Activated CD8-positive, alpha-beta memory T cell treated with anti-CD3 and anti-CD28 coated beads for 4 hours (primary cell): ENCODE results near the gene DENND1B.

ENCODE experiments used
- DNase-seq, 2 donors: peaks; one replicate each; pipeline ENCODE4 v3.0.0-alpha.2; 2020; ENCODE audit warnings: low read depth in 2 of 2

Gene DENND1B

DNA sequence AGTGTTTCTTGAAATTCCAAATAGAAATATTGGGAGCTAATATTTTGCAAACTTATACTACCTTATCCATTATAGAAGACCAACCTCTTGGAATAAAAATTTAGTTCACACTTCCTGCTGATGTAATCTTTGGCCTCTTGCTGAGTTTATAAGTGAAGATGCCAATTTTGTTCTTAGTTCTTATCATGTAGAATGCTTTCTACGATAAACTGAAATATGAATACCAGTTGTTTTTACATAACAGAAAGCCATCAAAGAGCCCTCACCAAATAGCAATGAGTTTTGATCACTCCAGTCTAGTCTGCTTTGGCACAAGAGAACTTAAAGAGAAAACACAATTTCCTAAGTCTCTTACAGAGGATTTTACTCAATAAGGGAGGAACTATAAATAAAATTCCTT, 89.5 kb downstream of the DENND1B start:
- DNase-seq = no peak

DNA sequence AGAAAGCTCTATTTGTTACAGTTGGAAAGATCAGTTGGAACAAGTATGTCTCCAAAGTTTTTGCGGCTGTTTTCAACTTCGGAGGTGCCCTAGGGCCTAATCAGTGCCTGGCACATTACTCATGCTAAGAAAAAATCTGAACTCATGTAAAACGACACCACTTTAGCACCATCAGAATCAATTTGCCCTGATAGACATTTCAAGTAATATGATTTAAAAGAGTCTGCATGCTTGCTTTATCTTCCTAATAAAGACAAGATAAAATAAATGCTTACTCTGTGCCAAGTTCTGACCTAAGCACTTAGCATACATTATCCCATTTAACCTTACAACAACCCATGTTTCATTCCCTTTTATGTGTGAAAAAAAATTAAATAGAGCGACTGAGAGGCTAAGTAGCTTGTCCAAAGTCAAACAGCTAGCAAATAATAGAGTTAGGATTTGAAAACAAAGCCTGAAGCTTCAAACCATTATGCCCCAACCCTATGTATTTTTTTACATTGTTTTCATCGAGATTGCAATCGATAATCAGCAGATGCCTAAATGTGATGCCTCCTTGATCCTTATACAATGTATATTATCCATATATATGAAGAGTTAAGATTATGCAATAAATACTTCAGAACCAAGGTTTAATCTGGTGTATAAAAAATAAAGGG, 91.3 kb downstream of the DENND1B start:
- no peak for DNase-seq

DNA sequence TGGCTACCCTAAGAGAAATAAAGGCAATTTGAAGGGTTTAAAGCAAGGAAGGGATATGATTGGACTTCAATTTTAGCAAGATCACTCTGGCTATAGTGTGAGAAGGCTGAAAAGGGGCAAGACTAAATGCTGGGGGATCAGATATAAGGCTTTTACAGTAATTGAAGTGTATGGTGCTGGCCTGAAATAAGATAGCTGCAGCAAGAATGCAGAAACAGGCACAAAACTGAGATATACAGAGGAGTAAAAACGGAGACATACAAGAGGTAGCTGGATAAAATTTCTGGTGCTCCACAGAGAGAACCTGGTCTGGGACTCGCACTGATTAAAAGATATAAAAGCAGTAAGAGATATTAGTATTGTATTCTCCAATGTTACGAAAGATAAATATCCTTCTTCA, 92.0 kb downstream of the DENND1B start:
- no peak for DNase-seq

DNA sequence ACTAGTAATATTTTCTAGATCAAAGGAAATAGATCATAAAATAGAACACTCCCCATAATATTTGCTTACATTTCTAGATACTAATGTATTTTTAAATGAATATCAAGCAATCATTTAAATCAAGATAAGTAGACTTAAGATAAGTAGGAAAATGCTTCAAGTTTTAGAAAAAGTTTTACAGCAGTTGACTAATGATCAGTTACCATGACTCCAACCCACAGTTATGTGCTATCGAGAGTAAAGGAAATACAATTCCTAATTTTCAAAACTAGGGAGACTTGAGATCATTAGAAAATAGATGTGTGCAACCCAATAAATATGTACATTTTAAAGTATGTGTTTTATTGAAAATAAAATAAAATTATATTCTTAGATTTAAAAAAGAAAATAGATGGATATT, 95.0 kb downstream of the DENND1B start:
- no peak for DNase-seq

DNA sequence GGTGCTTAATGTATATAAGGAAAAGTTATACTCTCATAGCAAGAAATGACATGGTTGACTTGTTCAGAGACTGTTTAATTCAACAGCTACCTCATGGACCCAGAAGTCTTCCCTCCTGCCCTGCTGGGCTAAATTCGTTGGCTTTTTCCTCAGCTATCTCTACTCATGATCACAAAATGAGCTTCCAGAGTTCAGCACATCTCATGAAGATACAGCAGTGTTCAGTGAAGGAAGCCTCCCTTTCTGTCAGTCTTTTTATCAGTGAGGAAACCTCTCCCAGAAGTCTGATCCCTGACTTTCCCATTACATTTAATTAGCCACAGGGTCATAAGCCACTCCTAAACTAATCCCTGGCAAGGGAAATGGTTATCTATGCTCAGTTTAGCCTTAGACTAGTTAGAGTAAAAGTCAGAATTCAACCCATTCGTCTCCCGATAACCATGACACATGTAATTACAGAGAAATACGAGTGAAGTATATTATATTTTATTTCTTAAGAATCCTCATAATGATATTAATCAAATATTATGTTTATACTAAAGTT, 97.5 kb downstream of the DENND1B start:
- DNase-seq = no peak

DNA sequence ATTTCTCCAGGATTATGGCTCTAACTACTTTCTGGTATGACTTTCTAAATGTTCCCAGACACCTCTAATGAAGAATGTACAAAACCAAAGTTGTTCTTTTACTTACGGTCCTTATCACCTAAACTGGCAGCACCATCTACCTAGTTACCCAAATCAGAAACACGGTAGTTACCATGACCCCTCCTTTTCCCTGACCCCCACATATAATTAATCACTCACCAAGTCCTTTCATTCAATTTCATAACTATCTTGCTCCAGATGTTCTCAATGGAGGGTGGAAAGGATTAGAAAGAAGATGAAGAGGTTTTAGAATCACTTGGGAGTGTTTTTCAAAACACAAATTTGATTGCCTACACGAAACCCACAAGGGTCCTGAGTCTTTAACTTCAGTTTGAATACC, 98.0 kb downstream of the DENND1B start:
- no peak for DNase-seq

DNA sequence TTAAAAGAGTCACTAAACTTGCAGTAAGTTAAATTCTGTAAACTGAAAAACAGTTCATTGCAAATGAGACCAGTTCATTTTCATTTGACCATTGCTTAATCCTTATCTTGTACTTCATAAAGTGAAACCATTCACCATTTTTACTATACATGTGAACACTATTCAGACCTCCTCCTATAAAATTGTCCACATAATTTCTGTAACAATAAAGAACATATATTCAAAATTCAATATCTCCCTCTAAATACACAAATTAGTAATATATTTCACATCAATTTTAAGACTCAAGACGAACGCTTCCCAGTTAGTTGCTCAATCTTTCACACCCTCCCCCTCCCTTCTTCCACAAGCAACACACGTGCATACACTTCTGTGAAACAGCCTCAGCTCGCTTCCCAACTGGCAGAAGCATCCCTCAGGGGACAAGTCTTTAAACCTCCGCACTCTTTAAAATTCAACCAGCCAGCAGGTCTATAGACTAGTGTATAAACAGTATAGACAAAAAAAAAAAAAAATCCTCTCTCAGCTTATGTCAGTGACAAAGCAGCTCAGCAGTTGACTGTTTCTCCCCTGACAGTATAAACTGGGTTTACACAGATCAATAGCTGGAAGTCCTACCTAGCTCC, 99.6 kb downstream of the DENND1B start:
- DNase-seq = no peak

DNA sequence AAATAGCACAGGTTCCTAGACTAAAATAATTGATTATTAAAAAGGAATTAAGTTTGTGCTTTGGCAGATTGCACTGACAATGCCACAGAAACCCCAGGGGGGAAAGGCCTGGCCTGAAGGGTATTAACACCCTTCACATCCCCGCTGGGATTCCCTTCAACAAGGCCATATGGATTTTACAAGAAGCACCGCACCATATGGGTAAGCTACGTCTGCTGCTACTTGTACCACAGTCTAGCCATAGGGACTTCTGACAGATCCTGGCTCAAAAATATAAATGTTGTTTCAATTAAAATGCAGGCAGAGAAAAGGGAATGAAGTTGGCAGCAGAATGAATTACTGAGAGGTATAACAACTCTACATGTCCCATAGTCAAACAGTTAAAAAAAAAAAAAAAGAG, 101.0 kb downstream of the DENND1B start:
- no peak for DNase-seq

DNA sequence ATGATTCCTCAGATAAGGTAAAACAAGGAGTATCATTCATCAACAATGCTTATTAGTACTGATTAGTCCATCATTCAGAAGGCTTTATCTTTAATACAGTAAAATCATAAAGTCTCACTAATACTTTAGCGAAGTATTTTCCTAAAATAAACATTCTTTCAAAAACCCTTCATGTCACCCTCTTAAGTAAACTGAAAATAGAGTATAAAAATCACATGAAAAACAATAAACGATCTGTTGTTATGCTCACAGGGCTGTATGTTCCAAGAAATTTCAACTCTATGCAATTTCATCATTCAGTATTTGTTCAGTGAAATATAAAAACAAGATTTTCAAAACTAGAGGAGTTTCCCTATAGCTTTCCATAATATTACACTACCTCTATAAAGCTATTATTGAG, 102.0 kb downstream of the DENND1B start:
- DNase-seq = no peak

DNA sequence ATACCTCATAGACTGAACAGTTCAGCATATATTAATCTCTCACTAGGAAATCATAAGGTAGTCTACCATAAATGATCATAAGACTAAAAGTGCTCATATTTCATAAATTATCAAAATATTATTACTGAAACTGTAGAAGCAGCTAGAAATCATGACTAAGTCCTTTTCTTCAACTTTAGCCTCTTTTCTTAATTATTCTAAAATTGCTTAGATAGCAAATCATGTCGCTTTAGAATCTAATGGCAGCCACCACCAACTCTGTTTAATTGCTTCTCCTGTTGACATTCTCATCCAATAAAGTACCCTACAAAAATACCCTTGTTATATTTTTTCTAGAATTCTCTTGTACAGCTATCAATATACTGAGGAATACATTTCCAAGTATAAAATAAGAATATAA, 102.9 kb downstream of the DENND1B start:
- no peak for DNase-seq

DNA sequence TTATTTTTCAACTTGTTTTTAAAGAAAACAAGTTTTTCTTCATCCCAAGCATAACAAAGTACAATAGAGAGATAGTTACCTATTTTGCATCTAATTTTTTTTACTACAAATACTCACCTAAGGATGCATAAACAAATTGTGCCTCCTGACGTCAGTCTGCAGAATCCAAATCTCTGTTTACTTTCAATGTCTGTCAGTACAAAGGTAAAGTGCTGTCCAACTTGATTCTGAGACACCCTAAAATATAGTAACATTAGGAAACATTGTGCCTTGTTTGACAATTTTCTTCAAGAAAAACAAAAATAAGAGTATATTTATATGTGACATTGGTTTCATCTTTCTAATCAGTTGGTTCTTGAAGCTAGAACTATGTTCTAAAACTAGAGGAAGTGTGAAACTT, 103.4 kb downstream of the DENND1B start:
- no peak for DNase-seq

DNA sequence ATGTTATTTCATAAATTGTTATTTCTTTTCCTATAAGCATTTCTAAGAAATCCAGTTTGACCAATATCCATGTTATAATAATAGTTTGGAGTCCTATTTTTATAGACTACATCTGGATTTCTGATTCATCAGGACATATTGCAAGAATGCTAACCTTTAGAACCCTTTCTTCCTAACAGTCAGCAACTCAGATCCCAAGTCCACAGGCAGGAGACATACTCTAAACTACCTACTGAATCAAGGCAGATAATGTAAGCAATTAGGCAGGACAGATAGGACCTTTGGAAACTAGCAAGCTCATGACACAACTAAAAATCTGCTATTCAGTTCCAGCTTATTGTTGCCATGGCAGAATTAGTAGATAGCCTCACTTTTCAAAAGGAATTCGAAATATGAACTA, 104.1 kb downstream of the DENND1B start:
- no peak for DNase-seq

DNA sequence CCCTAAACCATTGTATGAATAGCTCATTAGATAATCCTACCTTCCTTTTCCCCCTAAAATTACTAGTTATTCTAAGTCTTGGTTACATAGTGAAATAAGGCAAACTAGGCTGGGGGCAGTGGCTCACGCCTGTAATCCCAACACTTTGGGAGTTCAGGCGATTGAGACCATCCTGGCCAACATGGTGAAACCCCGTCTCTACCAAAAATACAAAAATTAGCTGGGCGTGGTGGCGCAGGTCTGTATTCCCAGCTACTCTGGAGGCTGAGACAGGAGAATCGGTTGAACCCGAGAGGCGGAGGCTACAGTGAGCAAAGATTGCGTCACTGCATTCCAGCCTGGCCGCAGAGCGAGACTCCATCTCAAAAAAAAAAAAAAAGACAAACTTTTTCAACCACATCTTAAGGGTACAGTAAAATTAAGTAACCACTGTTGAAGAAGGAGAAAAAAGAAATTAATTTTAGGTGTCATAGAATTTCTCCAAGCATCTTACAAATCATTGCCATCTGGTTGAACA, 108.5 kb downstream of the DENND1B start:
- DNase-seq = no peak

DNA sequence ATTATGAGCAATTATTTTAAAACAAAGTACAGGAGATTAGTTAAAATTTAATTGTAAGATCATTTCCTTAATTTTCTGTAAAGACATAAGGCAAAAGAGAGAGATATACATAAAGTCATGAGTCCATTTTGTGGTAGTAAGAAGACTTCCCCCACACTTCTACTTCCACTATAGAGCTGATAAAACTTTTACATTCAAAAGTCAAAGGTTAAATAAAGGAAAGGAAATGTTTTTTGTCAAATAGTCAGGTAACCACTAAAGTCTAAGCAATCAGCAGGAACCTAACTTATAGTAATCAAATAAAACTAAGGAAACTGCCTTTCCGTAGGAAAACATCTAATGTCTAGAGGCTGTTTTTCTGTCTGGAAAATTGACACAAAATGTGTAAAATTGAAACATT, 110.9 kb downstream of the DENND1B start:
- DNase-seq = no peak

DNA sequence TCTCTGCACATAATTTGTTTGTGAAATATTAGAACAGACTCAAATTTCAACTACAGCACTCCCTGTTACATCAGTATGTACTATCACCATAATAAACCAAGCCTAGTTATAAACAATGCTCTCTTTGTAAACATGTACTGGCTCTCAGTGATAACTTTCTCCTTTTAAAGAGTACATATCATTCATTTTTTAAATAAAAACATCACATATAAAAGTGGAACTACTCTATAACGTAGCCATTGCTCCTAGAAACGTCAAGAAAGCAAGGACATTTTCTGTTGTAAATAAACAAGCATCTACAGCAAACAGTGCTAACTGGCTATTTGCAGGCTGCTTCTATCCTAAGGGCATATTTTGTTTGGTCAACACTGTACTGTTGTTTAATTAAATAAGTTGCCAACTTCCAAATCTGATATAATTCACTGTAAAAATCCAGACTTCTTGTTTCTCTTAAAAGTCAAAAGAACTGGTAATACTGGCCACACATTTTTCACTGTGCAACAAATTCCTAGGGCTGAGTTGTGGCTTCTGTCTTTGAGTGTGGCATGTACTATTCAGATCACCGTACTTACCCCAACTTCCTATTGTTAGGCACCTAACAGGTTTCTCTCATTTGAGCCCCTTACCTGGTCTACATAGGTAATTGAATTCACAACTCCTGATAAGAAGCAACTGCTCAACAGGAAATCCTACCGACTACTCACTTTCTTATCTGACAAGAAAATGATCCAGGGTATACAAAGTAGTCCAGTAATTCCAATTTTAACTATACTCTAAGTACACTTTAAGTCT, 111.9 kb downstream of the DENND1B start:
- DNase-seq = no peak

DNA sequence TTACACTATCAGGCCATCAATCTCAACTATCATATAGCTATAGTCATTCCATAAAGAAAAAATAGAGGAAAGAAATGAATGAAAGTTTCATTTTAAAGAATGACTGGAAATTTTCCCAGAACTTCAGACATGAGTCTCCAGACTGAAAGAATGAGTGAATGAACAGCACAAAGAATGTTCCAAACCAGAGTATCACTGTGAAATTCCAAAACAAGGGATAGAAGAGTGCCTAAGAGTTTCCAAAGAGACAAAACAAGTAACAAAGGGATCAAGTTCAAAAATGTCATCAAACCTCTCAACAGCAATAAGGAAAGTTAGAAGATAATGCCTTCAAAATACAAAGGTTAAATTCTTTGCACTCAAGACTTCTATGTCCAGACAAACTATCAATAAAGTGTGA, 114.9 kb downstream of the DENND1B start:
- DNase-seq = no peak

DNA sequence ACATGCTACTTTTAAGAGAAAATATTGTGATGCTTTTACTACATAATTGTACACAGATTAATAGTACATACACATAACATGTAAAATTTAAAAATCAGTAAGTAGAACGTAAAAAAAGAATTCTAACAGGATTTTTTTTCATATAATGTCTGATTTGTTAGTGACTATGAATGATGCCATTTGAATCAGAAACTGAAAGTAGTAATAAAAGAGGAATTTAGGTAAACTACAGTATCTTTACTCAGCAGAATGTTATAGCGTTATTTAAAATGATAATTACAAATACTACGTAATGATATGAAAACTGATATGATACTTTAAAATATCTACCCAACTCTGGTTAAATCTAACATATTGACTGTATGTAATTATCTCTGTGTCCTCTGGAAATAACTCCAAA, 116.1 kb downstream of the DENND1B start:
- DNase-seq = no peak

DNA sequence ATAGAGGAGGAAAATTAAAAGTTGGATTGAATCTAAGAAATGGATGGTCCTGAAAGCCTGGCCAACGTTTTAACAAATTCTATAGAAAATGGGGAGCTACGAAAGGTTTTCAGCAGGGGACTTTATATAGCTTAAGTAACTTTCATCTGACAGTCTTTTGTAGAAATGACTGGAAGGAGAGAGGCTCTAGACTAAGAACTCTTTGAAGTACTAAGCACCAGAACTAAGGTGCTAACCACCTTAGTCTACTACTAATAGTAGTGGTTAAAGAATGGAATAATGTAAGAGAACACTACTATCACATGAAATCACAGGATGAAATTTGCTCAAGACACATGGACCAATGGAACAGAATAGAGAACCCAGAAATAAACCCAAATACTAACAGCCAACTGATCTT, 126.1 kb downstream of the DENND1B start:
- DNase-seq = no peak

DNA sequence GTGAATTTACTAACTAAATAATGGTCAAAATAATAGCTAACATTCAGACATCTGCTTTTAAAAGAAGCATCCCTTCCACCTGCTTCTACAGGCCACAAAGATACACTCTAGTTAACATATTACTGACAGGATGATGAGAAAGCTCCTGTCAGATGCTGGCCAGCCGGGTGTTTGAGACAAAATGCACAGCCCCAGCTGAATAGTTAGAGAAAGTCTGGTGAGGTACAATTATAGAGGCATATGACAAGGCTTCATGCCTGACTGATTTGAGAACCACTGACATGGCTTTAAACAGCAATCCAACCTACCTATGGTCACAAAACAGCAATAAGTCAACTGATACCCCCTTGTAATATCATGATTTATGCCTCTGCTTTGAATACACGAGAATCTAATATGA, 137.0 kb downstream of the DENND1B start:
- no peak for DNase-seq

DNA sequence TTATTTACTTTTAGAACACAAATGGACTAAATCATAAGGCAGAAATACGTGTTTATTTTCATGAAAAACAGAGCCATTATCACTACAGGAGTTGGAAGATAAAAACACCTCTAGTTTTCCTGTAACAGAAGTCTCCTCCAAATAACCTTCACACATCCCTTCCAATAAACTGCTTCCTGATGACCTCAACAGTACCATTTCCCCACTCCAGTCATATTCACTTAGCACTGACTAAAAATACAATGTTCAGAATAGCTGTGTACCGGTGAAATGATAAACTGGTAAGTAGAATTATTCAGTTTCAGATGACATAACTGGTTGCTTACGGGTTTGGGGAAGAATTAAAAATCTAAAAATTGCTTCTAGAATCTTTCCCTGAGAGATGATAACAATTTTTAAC, 137.9 kb downstream of the DENND1B start:
- DNase-seq = no peak

DNA sequence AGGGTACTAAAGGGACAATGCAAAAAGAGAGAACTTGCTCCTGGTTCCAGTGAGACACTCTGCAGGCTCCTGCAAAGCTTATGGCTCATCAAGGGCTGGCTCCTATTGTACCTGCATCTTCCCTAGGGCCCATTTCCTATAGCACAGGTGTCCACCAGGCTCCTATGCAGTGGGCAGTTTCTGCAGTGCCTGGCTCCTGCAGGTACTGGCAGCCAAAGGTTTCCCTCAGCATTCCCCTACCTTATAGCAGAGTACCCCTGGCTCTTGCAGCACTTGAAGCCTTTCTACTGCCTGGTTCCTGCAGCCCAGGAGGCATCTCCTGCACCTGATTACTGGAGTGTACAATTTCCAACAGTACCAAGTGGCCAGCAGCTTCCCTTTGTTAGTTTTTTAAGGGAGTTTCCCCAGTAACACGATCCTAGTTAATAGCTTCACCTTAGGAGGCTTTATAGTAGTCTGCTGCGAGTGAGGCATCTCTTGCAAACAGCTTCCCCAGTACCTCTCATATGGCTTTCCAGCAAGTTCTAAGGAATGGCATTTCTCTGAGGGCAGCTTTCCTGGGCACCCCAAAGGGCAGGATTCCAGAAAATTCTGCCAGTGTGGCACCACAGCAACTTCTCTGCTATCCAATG, 141.7 kb downstream of the DENND1B start:
- DNase-seq = no peak

DNA sequence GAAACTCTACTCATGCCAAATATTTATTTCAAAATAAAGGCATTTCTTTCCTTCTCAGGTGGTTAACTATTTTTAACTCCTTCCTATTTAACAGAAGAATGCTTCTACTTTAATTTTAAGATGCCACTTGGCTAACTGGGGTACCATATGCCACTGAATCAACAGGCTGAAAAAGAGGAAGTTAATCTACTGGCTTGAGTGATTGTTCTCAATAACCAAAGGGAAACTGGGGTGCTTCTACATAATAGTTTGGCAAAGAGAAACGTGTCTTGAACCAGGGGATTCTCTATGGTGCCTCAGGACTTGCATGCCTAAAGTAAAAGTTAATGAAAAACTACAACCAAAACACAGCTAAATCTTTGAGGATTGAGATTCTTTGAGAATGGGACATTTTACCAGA, 142.6 kb downstream of the DENND1B start:
- no peak for DNase-seq
